ENCODE data around the gene STK32C. TPM values are rescaled to one million over a fixed set of nuclear protein-coding genes. Genes with fewer than 3 reads are reported as not detected.

Gene STK32C
- total and polyA plus RNA-seq, 2 experiments from 2014 or later, result 8.8 to 9.8 TPM

GRCh38 chr10:132251928-132252327 lies 55.8 kb downstream of the STK32C start:
- H2AFZ ChIP-seq, result no peak overlapping the region
- H3K9ac ChIP-seq, result no peak overlapping the region
- no peaks in the 10 kb centered on the region for H4K20me1 ChIP-seq (ENCODE audit: insufficient read depth)
- in situ Hi-C loops (cut with MboI), result no loop called here
- 87 to 92% methylated on average over 5 to 6 of the region's 6 CpGs for WGBS, 2 experiments (ENCODE audit: low coverage in 1 of 2, low lambda C conversion rate in 2 of 2, missing lambda C conversion rate in 2 of 2)
- H3K79me2 ChIP-seq (ENCODE audit: insufficient read depth), result no peaks in the 10 kb centered on the region
- no peaks in the 10 kb centered on the region for H3F3A ChIP-seq (ENCODE audit: insufficient read depth)
- H3K4me3 ChIP-seq, result no peak overlapping the region
- no peaks in the 10 kb centered on the region for H3K36me3 ChIP-seq (ENCODE audit: low read depth)
- no peaks in the 10 kb centered on the region for H3K27me3 ChIP-seq (replicated peaks; ENCODE audit: insufficient read depth)
- no peaks in the 10 kb centered on the region for H3K9me3 ChIP-seq (ENCODE audit: low read depth)
- no peak overlapping the region for H3K27ac ChIP-seq
- TF ChIP-seq EZH2 (IDR thresholded peaks at IDR 0.05; ENCODE audit: insufficient read depth, poor library complexity, severe bottlenecking) (no peak), EZH2phosphoT487 (IDR thresholded peaks at IDR 0.05; ENCODE audit: insufficient read depth, low read depth) (no peak)
- DNase-seq, result no peak
- H3K4me2 ChIP-seq (ENCODE audit: unreplicated experiment), result no peak overlapping the region
- no peaks in the 10 kb centered on the region for H3K9me2 ChIP-seq (ENCODE audit: insufficient read depth)
- peaks cover 2% of the 10 kb centered on the region; the same call in 1 of the 2 replicates for H3K4me1 ChIP-seq (ENCODE audit: insufficient read depth)

- no peak overlapping the region for H3K27ac ChIP-seq
- DNase-seq, result no peak
- H3K27me3 ChIP-seq (replicated peaks; ENCODE audit: insufficient read depth), result no peaks in the 10 kb centered on the region
- no peaks in the 10 kb centered on the region for H3K9me2 ChIP-seq (ENCODE audit: insufficient read depth)
- WGBS, 2 experiments (ENCODE audit: low coverage in 1 of 2, low lambda C conversion rate in 2 of 2, missing lambda C conversion rate in 2 of 2), result 83 to 87% methylated on average over 24 to 28 of the region's 30 CpGs
- no peaks in the 10 kb centered on the region for H3K4me1 ChIP-seq (ENCODE audit: insufficient read depth)
- no peaks in the 10 kb centered on the region for H4K20me1 ChIP-seq (ENCODE audit: insufficient read depth)
- no peaks in the 10 kb centered on the region for H3F3A ChIP-seq (ENCODE audit: insufficient read depth)
- no peak overlapping the region for H2AFZ ChIP-seq
- no peak overlapping the region for H3K9ac ChIP-seq
- no peaks in the 10 kb centered on the region for H3K36me3 ChIP-seq (ENCODE audit: low read depth)
- TF ChIP-seq EZH2 (IDR thresholded peaks at IDR 0.05; ENCODE audit: insufficient read depth, poor library complexity, severe bottlenecking) (no peak), EZH2phosphoT487 (IDR thresholded peaks at IDR 0.05; ENCODE audit: insufficient read depth, low read depth) (no peak)
- H3K79me2 ChIP-seq (ENCODE audit: insufficient read depth), result no peaks in the 10 kb centered on the region
- H3K4me2 ChIP-seq (ENCODE audit: unreplicated experiment), result no peak overlapping the region
- H3K4me3 ChIP-seq, result no peak overlapping the region
- in situ Hi-C loops (cut with MboI), result no loop called here
- H3K9me3 ChIP-seq (ENCODE audit: low read depth), result no peaks in the 10 kb centered on the region
Observed at GRCh38 chr10:132250481-132251475, 57.0 kb downstream of the STK32C start.

DNA sequence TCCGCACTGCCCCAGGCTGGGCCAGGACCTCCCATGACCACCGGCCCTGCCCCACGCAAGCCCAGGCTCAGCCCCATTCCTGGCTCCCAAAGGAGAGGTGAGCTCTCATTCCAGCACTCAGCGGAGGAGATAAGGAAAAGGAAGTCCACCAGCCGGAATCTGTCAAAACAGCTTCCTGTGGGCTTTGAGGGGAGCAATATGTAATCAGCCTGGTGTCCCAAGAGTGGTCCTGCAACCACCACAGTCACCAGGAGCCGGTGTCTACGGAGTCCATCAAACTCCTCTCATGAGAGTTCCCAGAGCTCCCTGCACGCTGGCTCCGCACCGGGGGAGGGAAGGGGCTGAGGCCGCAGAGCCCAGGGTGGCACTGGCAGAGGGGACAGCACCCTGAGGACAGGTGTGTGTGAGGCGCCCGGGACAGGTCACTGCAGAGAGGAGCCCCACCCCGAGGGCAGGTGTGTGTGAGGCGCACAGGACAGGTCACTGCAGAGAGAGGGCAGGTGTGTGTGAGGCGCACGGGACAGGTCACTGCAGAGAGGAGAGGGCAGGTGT lies 57.9 kb downstream of the STK32C start:
- no peaks in the 10 kb centered on the region for H3K79me2 ChIP-seq (ENCODE audit: insufficient read depth)
- no peaks in the 10 kb centered on the region for H3K4me1 ChIP-seq (ENCODE audit: insufficient read depth)
- H3K27ac ChIP-seq, result no peak overlapping the region
- in situ Hi-C loops (cut with MboI), result no loop called here
- no peaks in the 10 kb centered on the region for H3K36me3 ChIP-seq (ENCODE audit: low read depth)
- no peaks in the 10 kb centered on the region for H3K9me2 ChIP-seq (ENCODE audit: insufficient read depth)
- no peaks in the 10 kb centered on the region for H4K20me1 ChIP-seq (ENCODE audit: insufficient read depth)
- no peaks in the 10 kb centered on the region for H3K9me3 ChIP-seq (ENCODE audit: low read depth)
- DNase-seq, result no peak
- H3K9ac ChIP-seq, result no peak overlapping the region
- H3K4me2 ChIP-seq (ENCODE audit: unreplicated experiment), result no peak overlapping the region
- H3F3A ChIP-seq (ENCODE audit: insufficient read depth), result no peaks in the 10 kb centered on the region
- H2AFZ ChIP-seq, result no peak overlapping the region
- WGBS, 2 experiments (ENCODE audit: low coverage in 1 of 2, low lambda C conversion rate in 2 of 2, missing lambda C conversion rate in 2 of 2), result 87 to 88% methylated on average over 14 to 17 of the region's 17 CpGs
- no peaks in the 10 kb centered on the region for H3K27me3 ChIP-seq (replicated peaks; ENCODE audit: insufficient read depth)
- TF ChIP-seq EZH2phosphoT487 (IDR thresholded peaks at IDR 0.05; ENCODE audit: insufficient read depth, low read depth) (no peak), EZH2 (IDR thresholded peaks at IDR 0.05; ENCODE audit: insufficient read depth, poor library complexity, severe bottlenecking) (no peak)
- H3K4me3 ChIP-seq, result no peak overlapping the region

- Histone ChIP-seq H3K27ac (no peak overlapping the region), H4K20me1 (ENCODE audit: insufficient read depth) (no peaks in the 10 kb centered on the region), H3K36me3 (ENCODE audit: low read depth) (no peaks in the 10 kb centered on the region), H3K79me2 (ENCODE audit: insufficient read depth) (no peaks in the 10 kb centered on the region), H3K9ac (no peak overlapping the region), H3K27me3 (replicated peaks; ENCODE audit: insufficient read depth) (no peaks in the 10 kb centered on the region), H3F3A (ENCODE audit: insufficient read depth) (no peaks in the 10 kb centered on the region), H3K4me2 (ENCODE audit: unreplicated experiment) (no peak overlapping the region), H3K4me3 (no peak overlapping the region), H3K9me2 (ENCODE audit: insufficient read depth) (no peaks in the 10 kb centered on the region), H3K9me3 (ENCODE audit: low read depth) (no peaks in the 10 kb centered on the region), H3K4me1 (ENCODE audit: insufficient read depth) (no peaks in the 10 kb centered on the region), H2AFZ (no peak overlapping the region)
- WGBS, 2 experiments (ENCODE audit: low coverage in 1 of 2, low lambda C conversion rate in 2 of 2, missing lambda C conversion rate in 2 of 2), result 91 to 94% methylated on average over 10 to 11 of the region's 11 CpGs
- in situ Hi-C loops (cut with MboI), result no loop called here
- TF ChIP-seq EZH2 (IDR thresholded peaks at IDR 0.05; ENCODE audit: insufficient read depth, poor library complexity, severe bottlenecking) (no peak), EZH2phosphoT487 (IDR thresholded peaks at IDR 0.05; ENCODE audit: insufficient read depth, low read depth) (no peak)
- DNase-seq, result no peak
Observed at GRCh38 chr10:132249226-132249724, 58.5 kb downstream of the STK32C start.

Data from GM23248 (cell line).